Measurements from ENCODE around the gene STXBP1.

Gene STXBP1

GRCh38 chr9:127694890-127695720 lies 83.0 kb downstream of the STXBP1 start:
- no peak for DNase-seq

GRCh38 chr9:127697575-127697974 lies 85.5 kb downstream of the STXBP1 start:
- no peak for DNase-seq

- no peak for DNase-seq
These were observed 86.3 kb downstream of the STXBP1 start for GRCh38 chr9:127698386-127698785.

- no peak for DNase-seq
These were observed 87.1 kb downstream of the STXBP1 start for GRCh38 chr9:127698985-127699670.

GRCh38 chr9:127700140-127700539 lies 88.1 kb downstream of the STXBP1 start:
- no peak for DNase-seq

GRCh38 chr9:127700594-127701255 lies 88.6 kb downstream of the STXBP1 start:
- no peak for DNase-seq

GRCh38 chr9:127703289-127703946 lies 91.3 kb downstream of the STXBP1 start:
- no peak for DNase-seq

- DNase-seq, result no peak
These were observed 93.7 kb downstream of the STXBP1 start for GRCh38 chr9:127705577-127706379.

GRCh38 chr9:127706836-127707241 lies 94.8 kb downstream of the STXBP1 start, which contains the start of gene CFAP157:
CFAP157 (plus strand) TSS chr9:127706988; CDS start chr9:127707032, 44 bp downstream.
- no peak for DNase-seq

- DNase-seq, result no peak
These were observed 95.7 kb downstream of the STXBP1 start for GRCh38 chr9:127707766-127708165.

GRCh38 chr9:127708952-127709587 lies 97.0 kb downstream of the STXBP1 start:
- DNase-seq, result no peak

- no peak for DNase-seq
These were observed 98.2 kb downstream of the STXBP1 start for GRCh38 chr9:127710204-127710783.

GRCh38 chr9:127711226-127711701 lies 99.2 kb downstream of the STXBP1 start:
- no peak for DNase-seq

GRCh38 chr9:127711831-127712274 lies 99.8 kb downstream of the STXBP1 start:
- no peak for DNase-seq

- no peak for DNase-seq
These were observed 100.3 kb downstream of the STXBP1 start for GRCh38 chr9:127712371-127712770.

GRCh38 chr9:127712867-127713266 lies 100.8 kb downstream of the STXBP1 start:
- DNase-seq, result no peak

GRCh38 chr9:127714020-127714750 lies 102.1 kb downstream of the STXBP1 start:
- DNase-seq, result no peak

GRCh38 chr9:127714951-127715469 lies 102.9 kb downstream of the STXBP1 start:
- DNase-seq, result no peak

GRCh38 chr9:127715470-127716337 lies 103.6 kb downstream of the STXBP1 start, which contains the start of the genes PTRH1 and TTC16:
PTRH1 (minus strand) TSS chr9:127715663; CDS start chr9:127715639, 24 bp downstream.
TTC16 (plus strand) TSS chr9:127716079; CDS start chr9:127716146, 67 bp downstream.
- peak; percentile 85 for DNase-seq
